WERI-Rb-1 (cell line): ENCODE data around the gene SPAST.
A peak's percentile ranks its signal among the peaks of the same experiment; 100 is the strongest.

ENCODE experiments used
- DNase-seq: peaks from one replicate; pipeline ENCODE4 v3.0.0-alpha.2; 2020
- H3K27ac ChIP-seq: fragments of 250-450 bp; sonication (Bioruptor Pico); 2 replicates; pipeline ENCODE4 v1.5.1; 2020; ENCODE audit warnings: mild to moderate bottlenecking, moderate library complexity
- H3K27me3 ChIP-seq: fragments of 250-450 bp; sonication (Bioruptor Pico); 2 replicates; pipeline ENCODE4 v1.5.1; 2021; ENCODE audit warnings: mild to moderate bottlenecking, low read depth, moderate library complexity; ENCODE audit not compliant: insufficient read depth, severe bottlenecking
- H3K36me3 ChIP-seq: fragments of 250-450 bp; sonication (Bioruptor Pico); 2 replicates; pipeline ENCODE4 v1.5.1; 2020; ENCODE audit warnings: mild to moderate bottlenecking, moderate library complexity
- H3K4me3 ChIP-seq: 2 replicates; pipeline ENCODE4 v1.5.1; 2011; ENCODE audit warnings: low read depth, mild to moderate bottlenecking, control low read depth, low read length
- H3K9me3 ChIP-seq: fragments of 250-450 bp; sonication (Bioruptor Pico); 2 replicates; pipeline ENCODE4 v1.5.1; 2021; ENCODE audit warnings: mild to moderate bottlenecking, moderate library complexity; ENCODE audit not compliant: severe bottlenecking
- CTCF ChIP-seq: IDR thresholded peaks from 2 replicates; pipeline ENCODE4 v1.5.1; 2011; ENCODE audit warnings: low read depth, mild to moderate bottlenecking, control low read depth, inconsistent platforms, low read length

SPAST gene

GRCh38 chr2:32064713-32065112, 1.4 kb downstream of the SPAST start:
- Histone ChIP-seq H3K4me3 (peak overlapping the region; percentile 98), H3K27me3 (no peaks in the 10 kb centered on the region), H3K27ac (peak overlapping the region; percentile 90), H3K9me3 (no peaks in the 10 kb centered on the region), H3K36me3 (peaks cover 15% of the 10 kb centered on the region)
- TF ChIP-seq CTCF, result no peak
- DNase-seq, result no peak

- Histone ChIP-seq H3K27me3 (no peaks in the 10 kb centered on the region), H3K27ac (no peak overlapping the region), H3K4me3 (no peak overlapping the region), H3K36me3 (peaks cover 25% of the 10 kb centered on the region), H3K9me3 (no peaks in the 10 kb centered on the region)
- no peak for TF ChIP-seq CTCF
- no peak for DNase-seq
Observed at GRCh38 chr2:32067549-32067948, 4.2 kb downstream of the SPAST start.

GRCh38 chr2:32074134-32074506, 10.8 kb downstream of the SPAST start:
- Histone ChIP-seq H3K36me3 (peaks cover 21% of the 10 kb centered on the region), H3K27me3 (no peaks in the 10 kb centered on the region), H3K27ac (no peak overlapping the region), H3K4me3 (no peak overlapping the region), H3K9me3 (no peaks in the 10 kb centered on the region)
- TF ChIP-seq CTCF, result no peak
- no peak for DNase-seq

- TF ChIP-seq CTCF, result no peak
- no peak overlapping the region for H3K27ac ChIP-seq
- no peaks in the 10 kb centered on the region for H3K9me3 ChIP-seq
- H3K4me3 ChIP-seq, result no peak overlapping the region
- H3K27me3 ChIP-seq, result no peaks in the 10 kb centered on the region
- peaks cover 21% of the 10 kb centered on the region for H3K36me3 ChIP-seq
- DNase-seq, result no peak
Observed at GRCh38 chr2:32095671-32096070, 32.3 kb downstream of the SPAST start.

- no peak for DNase-seq
- no peak for TF ChIP-seq CTCF
- H3K36me3 ChIP-seq, result peaks cover 12% of the 10 kb centered on the region
Observed at GRCh38 chr2:32108111-32108510, 44.8 kb downstream of the SPAST start.

GRCh38 chr2:32118055-32118454, 54.7 kb downstream of the SPAST start:
- TF ChIP-seq CTCF, result no peak
- Histone ChIP-seq H3K27me3 (no peaks in the 10 kb centered on the region), H3K27ac (no peak overlapping the region), H3K36me3 (peaks cover 40% of the 10 kb centered on the region), H3K9me3 (no peaks in the 10 kb centered on the region), H3K4me3 (no peak overlapping the region)
- no peak for DNase-seq

More at GRCh38 chr2:32108111-32108510, 44.8 kb downstream of the SPAST start:
- Histone ChIP-seq H3K27ac (no peak overlapping the region), H3K27me3 (no peaks in the 10 kb centered on the region), H3K4me3 (no peak overlapping the region), H3K9me3 (peaks cover 4% of the 10 kb centered on the region)
